HL-60 (cell line): ENCODE data around the gene AEN.

Source experiments
- DNase-seq, 2 experiments: peaks; one replicate each; pipeline ENCODE4 v3.0.0-alpha.2; 2010 to 2020; ENCODE audit warnings: low read depth in 1 of 2, low spot score in 1 of 2
- H3K27ac ChIP-seq: fragments of 250-450 bp; sonication (Bioruptor Pico); replicated peaks from 2 replicates; pipeline ENCODE4 v1.5.1; 2020; ENCODE audit warnings: mild to moderate bottlenecking, moderate library complexity
- H3K27me3 ChIP-seq: fragments of 250-450 bp; sonication (Bioruptor Pico); 2 replicates; pipeline ENCODE4 v1.5.1; 2021; ENCODE audit warnings: mild to moderate bottlenecking, moderate library complexity; ENCODE audit not compliant: insufficient read depth, poor library complexity, severe bottlenecking
- H3K4me3 ChIP-seq: replicated peaks from 2 replicates; pipeline ENCODE4 v1.5.1; 2011; ENCODE audit warnings: mild to moderate bottlenecking, control low read depth, low read length; ENCODE audit not compliant: insufficient read depth
- GABPA ChIP-seq: IDR thresholded peaks from 2 replicates; pipeline ENCODE4 v1.6.1; 2012; ENCODE audit warnings: low read depth
- POLR2AphosphoS5 ChIP-seq: IDR thresholded peaks from 2 replicates; pipeline ENCODE4 v1.6.1; 2012; ENCODE audit warnings: low read depth
- SPI1 ChIP-seq: IDR thresholded peaks from 2 replicates; pipeline ENCODE4 v1.6.1; 2012; ENCODE audit warnings: low read depth, mild to moderate bottlenecking, borderline replicate concordance
- TF ChIP-seq, protein P1 (sequence below): IDR thresholded peaks from one replicate; pipeline ENCODE4 v1.5.1; 2011; ENCODE audit warnings: low read length, control low read depth, inconsistent platforms; ENCODE audit not compliant: insufficient read depth
- TF ChIP-seq, protein P2 (sequence below): IDR thresholded peaks from 2 replicates; pipeline ENCODE4 v1.6.1; 2012; ENCODE audit warnings: low read depth; ENCODE audit not compliant: insufficient replicate concordance

The AEN gene

DNA sequence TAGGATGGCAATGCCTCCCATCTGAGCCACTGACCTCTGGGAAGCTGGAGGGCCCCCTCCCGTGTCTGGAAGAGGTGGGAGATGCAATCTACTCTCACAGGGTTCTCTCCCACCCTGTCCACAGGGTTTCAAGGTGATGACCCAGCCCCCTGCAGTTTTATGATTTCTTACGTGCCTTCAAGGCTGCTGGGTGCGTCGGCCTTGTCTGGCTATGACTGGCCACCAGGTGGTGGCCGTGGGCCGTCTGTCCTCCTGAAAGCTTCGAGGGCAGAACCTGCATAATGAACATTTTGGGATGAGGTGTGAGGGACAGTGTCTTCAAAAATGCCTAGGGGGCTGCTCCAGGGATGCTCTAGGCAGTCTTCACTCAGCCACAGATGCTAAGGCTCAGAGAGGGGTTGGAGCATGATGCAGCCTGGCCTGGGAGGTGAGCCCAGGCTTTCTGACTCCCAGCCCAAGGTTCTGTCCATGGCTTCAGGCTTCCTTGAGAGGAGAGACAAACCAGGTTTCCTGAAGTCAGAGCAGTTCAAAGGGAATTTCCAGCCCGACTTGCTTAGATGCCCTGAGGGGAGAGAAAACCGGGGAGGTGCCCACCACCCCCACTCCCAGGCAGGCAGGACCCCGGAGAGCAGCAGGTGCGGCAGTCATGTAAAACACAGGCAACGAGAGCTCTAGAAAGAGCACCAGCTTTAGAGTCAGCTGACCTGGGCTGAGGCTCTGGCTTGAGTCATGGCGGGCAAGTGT is 36.4 kb downstream of the AEN start:
- H3K27me3 ChIP-seq: peaks cover 6% of the 10 kb centered on the region
- H3K4me3 ChIP-seq: no peak overlapping the region
- DNase-seq: peak in 1 of 2 experiments; percentile 21
- no peak for TF ChIP-seq SPI1
- TF ChIP-seq, protein P1, sequence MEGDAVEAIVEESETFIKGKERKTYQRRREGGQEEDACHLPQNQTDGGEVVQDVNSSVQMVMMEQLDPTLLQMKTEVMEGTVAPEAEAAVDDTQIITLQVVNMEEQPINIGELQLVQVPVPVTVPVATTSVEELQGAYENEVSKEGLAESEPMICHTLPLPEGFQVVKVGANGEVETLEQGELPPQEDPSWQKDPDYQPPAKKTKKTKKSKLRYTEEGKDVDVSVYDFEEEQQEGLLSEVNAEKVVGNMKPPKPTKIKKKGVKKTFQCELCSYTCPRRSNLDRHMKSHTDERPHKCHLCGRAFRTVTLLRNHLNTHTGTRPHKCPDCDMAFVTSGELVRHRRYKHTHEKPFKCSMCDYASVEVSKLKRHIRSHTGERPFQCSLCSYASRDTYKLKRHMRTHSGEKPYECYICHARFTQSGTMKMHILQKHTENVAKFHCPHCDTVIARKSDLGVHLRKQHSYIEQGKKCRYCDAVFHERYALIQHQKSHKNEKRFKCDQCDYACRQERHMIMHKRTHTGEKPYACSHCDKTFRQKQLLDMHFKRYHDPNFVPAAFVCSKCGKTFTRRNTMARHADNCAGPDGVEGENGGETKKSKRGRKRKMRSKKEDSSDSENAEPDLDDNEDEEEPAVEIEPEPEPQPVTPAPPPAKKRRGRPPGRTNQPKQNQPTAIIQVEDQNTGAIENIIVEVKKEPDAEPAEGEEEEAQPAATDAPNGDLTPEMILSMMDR: peak; percentile 57
- TF ChIP-seq, protein P2, sequence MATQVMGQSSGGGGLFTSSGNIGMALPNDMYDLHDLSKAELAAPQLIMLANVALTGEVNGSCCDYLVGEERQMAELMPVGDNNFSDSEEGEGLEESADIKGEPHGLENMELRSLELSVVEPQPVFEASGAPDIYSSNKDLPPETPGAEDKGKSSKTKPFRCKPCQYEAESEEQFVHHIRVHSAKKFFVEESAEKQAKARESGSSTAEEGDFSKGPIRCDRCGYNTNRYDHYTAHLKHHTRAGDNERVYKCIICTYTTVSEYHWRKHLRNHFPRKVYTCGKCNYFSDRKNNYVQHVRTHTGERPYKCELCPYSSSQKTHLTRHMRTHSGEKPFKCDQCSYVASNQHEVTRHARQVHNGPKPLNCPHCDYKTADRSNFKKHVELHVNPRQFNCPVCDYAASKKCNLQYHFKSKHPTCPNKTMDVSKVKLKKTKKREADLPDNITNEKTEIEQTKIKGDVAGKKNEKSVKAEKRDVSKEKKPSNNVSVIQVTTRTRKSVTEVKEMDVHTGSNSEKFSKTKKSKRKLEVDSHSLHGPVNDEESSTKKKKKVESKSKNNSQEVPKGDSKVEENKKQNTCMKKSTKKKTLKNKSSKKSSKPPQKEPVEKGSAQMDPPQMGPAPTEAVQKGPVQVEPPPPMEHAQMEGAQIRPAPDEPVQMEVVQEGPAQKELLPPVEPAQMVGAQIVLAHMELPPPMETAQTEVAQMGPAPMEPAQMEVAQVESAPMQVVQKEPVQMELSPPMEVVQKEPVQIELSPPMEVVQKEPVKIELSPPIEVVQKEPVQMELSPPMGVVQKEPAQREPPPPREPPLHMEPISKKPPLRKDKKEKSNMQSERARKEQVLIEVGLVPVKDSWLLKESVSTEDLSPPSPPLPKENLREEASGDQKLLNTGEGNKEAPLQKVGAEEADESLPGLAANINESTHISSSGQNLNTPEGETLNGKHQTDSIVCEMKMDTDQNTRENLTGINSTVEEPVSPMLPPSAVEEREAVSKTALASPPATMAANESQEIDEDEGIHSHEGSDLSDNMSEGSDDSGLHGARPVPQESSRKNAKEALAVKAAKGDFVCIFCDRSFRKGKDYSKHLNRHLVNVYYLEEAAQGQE: peak; percentile 73
- no peak overlapping the region for H3K27ac ChIP-seq

DNA sequence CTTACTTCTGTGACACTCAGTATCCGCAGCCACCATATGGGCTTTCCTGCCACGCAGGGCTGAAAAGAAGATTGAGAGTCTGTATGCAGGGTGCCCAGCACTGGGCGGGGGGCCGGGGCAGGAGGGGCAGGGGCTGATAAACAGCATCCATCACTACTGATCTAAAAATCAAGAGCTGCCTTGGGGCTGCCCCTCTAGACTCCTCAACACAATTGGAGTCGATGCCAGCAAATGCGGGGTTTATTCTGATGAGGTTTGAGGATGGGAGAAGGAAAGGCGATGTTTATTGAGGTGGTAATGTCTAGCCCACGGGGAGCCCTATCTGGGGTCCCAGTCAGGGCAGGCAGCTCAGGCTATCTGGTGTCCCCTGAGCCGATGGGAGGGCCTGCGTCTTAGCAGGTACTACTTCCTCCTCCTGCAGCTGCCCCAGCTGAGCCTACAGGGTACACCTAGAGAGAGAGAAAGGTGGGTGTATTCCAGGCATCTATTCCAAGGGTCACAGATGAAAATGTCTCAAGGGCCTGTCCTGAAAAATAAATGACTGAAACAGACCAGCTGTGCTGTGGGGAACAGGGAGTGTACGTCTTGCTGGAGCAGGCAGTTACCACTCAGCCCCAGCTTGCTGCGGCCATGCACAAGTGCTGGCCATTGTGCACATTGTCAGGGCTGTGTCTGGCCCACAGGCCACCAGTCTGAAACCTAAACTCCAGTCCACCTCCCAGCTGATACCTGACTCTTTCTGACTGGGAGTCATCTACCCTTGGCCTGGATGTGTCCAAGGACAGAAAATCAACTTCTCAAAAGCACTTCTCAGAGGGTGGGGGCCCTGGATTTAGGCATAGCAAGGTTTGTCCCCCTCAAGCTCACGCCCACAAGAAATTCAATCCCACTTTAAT is 37.2 kb downstream of the AEN start:
- no peak for TF ChIP-seq POLR2AphosphoS5
- H3K27ac ChIP-seq: no peak overlapping the region
- peaks cover 6% of the 10 kb centered on the region for H3K27me3 ChIP-seq
- H3K4me3 ChIP-seq: no peak overlapping the region
- DNase-seq: no peak

DNA sequence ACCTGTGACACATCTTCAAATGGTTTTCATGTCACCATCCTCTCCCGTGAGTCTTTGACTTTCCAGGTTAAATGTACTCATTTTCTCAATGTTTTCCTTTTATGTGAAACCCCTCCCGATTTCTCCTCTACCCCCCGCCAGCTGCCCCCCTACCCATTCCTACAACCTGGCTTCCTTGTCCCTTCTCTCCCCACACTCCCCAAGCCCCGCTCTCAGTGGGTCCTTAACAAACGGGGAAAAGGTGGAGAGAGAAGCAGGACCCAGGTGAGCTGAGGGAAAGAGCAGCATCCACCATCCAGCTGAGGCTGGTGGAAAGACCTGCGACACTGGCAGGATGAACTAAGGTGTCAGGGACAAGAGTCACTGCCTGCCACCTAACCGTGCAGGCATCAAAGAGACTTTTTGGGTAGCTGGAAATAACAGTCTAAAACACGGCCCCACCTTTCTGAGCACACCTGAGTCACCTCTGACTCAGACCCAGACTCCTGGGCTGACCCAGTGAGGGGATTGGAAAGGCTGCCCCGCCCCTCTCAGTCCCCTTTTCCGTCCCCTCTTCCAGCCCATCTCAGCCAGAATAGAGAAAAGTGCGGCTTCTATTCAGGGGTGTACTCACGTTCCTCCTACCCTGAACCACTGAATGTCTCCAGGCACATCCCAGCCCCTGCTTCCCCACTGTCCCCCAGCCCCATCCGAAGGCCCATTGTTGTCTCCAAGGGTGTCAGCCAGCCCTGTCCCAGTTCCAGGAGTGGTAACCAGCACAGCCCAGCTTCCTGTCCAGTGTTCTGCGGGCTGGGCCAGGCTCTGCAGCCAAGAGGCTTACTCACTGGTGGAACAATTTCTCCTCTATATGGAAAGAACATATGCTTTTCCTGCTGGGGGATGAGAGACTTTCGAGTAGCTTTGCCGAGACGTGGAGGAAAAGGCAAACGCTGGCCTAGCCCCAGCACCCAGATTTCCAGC is 38.1 kb downstream of the AEN start:
- no peak overlapping the region for H3K4me3 ChIP-seq
- no peak for DNase-seq
- TF ChIP-seq, protein P2: no peak
- TF ChIP-seq SPI1: no peak
- TF ChIP-seq GABPA: no peak
- TF ChIP-seq, protein P1: no peak
- TF ChIP-seq POLR2AphosphoS5: no peak
- H3K27ac ChIP-seq: no peak overlapping the region
- peaks cover 6% of the 10 kb centered on the region for H3K27me3 ChIP-seq
